GM13977 (cell line): ENCODE measurements around the gene RBM26.

Experiments
- DNase-seq: peaks from one replicate; pipeline ENCODE4 v3.0.0; 2012; ENCODE audit warnings: low spot score
- CTCF ChIP-seq: IDR thresholded peaks from 2 replicates; pipeline ENCODE4 v1.5.1; 2012; ENCODE audit warnings: mild to moderate bottlenecking, control low read depth; ENCODE audit not compliant: insufficient read depth; ENCODE audit errors: extremely low read depth, missing control alignments
- in situ Hi-C: fragments of 300-500 bp; cut with MboI; formaldehyde crosslinking; loops from one replicate; pipeline ENCODE4 v1.12.0; 2022; ENCODE audit warnings: low sequenced_read_pairs, low pct_unique_long_range_greater_than_20kb, mixed read lengths, inconsistent platforms; ENCODE audit not compliant: unreplicated experiment

The RBM26 gene

GRCh38 chr13:79385694-79386093, 20.4 kb downstream of the RBM26 start:
- in situ Hi-C loops, result no loop called here

GRCh38 chr13:79384022-79384610, 21.9 kb downstream of the RBM26 start:
- DNase-seq, result no peak
- TF ChIP-seq CTCF, result no peak
- in situ Hi-C loops, result no loop called here

More at GRCh38 chr13:79385694-79386093, 20.4 kb downstream of the RBM26 start:
- peak; percentile 51 for DNase-seq
- no peak for TF ChIP-seq CTCF

- TF ChIP-seq CTCF, result no peak
- in situ Hi-C loops, result no loop called here
- no peak for DNase-seq
Measured at GRCh38 chr13:79382545-79383275, 23.3 kb downstream of the RBM26 start.

- TF ChIP-seq CTCF, result no peak
- no peak for DNase-seq
- in situ Hi-C loops, result no loop called here
Measured at GRCh38 chr13:79380997-79381396, 25.1 kb downstream of the RBM26 start.

GRCh38 chr13:79379274-79379673, 26.8 kb downstream of the RBM26 start:
- no peak for TF ChIP-seq CTCF
- no peak for DNase-seq
- in situ Hi-C loops, result no loop called here

GRCh38 chr13:79376843-79377242, 29.2 kb downstream of the RBM26 start:
- no peak for TF ChIP-seq CTCF
- no peak for DNase-seq
- in situ Hi-C loops, result no loop called here
